GM21526 (cell line): Measurements from ENCODE around the gene TGFB1I1.
"Not testable (repeated sequence)": the region's sequence is repeated elsewhere in the genome, so short reads cannot be mapped to it uniquely, and the experiment has no call there.

Experiments
- ATAC-seq: cut with Tn5 transposase; IDR thresholded peaks from one replicate; pipeline ENCODE4 v1.9.1; 2021; ENCODE audit warnings: moderate library complexity; ENCODE audit not compliant: unreplicated experiment, low FRiP score

TGFB1I1 gene

GRCh38 chr16:31471875-31472708, at the start of gene TGFB1I1:
TGFB1I1 (plus strand) TSS chr16:31472152; CDS start chr16:31472189, 37 bp downstream.
- ATAC-seq: no peak

GRCh38 chr16:31423241-31423640, 48.7 kb upstream of the TGFB1I1 start:
- no peak for ATAC-seq

- no peak for ATAC-seq
Observed at GRCh38 chr16:31423801-31424200, 48.2 kb upstream of the TGFB1I1 start.

- ATAC-seq: no peak
Observed at GRCh38 chr16:31427441-31428278, 44.3 kb upstream of the TGFB1I1 start.

- no peak for ATAC-seq
Observed at GRCh38 chr16:31428279-31428597, 43.7 kb upstream of the TGFB1I1 start, which contains the start of gene COX6A2. COX6A2 (minus strand) TSS chr16:31428360; CDS start chr16:31428325, 35 bp downstream.

GRCh38 chr16:31428638-31429247, 43.2 kb upstream of the TGFB1I1 start:
- ATAC-seq: no peak

- no peak for ATAC-seq
Observed at GRCh38 chr16:31429314-31429713, 42.6 kb upstream of the TGFB1I1 start.

- ATAC-seq: no peak
Observed at GRCh38 chr16:31429796-31430195, 42.2 kb upstream of the TGFB1I1 start.

- no peak for ATAC-seq
Observed at GRCh38 chr16:31430380-31431052, 41.4 kb upstream of the TGFB1I1 start.

GRCh38 chr16:31435341-31436220, 36.4 kb upstream of the TGFB1I1 start:
- no peak for ATAC-seq

- ATAC-seq: no peak
Observed at GRCh38 chr16:31436221-31437045, 35.5 kb upstream of the TGFB1I1 start.

- ATAC-seq: no peak
Observed at GRCh38 chr16:31438414-31438813, 33.5 kb upstream of the TGFB1I1 start.

- not testable (repeated sequence) for ATAC-seq
Observed at GRCh38 chr16:31439023-31439422, 32.9 kb upstream of the TGFB1I1 start.

GRCh38 chr16:31439519-31439918, 32.4 kb upstream of the TGFB1I1 start:
- ATAC-seq: no peak

- ATAC-seq: no peak
Observed at GRCh38 chr16:31440516-31441184, 31.3 kb upstream of the TGFB1I1 start.

- no peak for ATAC-seq
Observed at GRCh38 chr16:31441956-31442355, 30.0 kb upstream of the TGFB1I1 start.

GRCh38 chr16:31445931-31446330, 26.0 kb upstream of the TGFB1I1 start:
- ATAC-seq: not testable (repeated sequence)

GRCh38 chr16:31451201-31451600, 20.8 kb upstream of the TGFB1I1 start:
- no peak for ATAC-seq
